HTR-8/SVneo (cell line): Measurements from ENCODE around the gene S100A7.
"Not testable (repeated sequence)": the region's sequence is repeated elsewhere in the genome, so short reads cannot be mapped to it uniquely, and the experiment has no call there.

Experiments
- DNase-seq: peaks from one replicate; pipeline ENCODE4 v3.0.0; 2011; ENCODE audit warnings: low spot score, mixed read lengths; ENCODE audit not compliant: insufficient read length
- FAIRE-seq: peaks from 2 replicates; lab custom pipeline; 2011; peaks lifted over from hg19 to GRCh38; lab: Jason Lieb, UNC

Gene S100A7

DNA sequence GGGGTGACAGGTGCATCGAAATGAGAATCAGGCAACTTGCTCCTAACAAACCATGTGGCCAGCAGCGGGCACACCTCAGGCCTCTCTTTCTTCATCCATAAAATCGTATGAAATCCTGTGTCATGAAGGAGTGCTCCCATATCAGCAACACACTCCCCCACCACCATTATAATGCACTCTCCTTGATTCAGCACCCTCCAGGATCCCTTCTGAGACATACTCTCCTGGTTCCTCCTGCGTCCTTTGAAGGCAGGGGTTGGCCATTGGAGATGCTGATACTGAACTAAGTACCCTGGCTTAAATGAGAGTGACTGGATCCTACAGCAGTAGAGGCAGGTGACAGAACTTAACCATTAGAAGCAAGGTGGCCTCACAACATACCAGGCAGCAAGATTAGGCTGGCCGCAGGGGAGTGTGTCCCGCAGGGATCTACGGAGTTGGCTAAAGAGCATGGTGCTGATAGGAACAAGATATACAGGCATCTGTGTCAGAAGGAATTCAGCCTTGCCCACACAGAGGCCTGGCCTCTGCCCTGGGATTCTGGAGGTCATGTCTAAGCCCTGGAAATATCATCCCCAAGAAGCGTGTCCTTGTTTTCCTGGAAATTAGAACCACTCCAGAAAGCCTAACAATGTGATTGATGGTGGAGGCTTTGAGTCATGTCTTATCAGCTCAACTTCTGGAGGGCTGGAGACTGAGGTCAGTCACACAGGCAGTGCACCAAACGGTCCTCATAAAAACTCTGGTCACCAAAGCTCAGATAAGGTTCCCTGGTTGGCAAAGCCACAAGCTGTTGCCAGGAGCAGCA lies 27.4 kb downstream of the S100A7 start:
- no peak for DNase-seq
- FAIRE-seq: no peak

DNA sequence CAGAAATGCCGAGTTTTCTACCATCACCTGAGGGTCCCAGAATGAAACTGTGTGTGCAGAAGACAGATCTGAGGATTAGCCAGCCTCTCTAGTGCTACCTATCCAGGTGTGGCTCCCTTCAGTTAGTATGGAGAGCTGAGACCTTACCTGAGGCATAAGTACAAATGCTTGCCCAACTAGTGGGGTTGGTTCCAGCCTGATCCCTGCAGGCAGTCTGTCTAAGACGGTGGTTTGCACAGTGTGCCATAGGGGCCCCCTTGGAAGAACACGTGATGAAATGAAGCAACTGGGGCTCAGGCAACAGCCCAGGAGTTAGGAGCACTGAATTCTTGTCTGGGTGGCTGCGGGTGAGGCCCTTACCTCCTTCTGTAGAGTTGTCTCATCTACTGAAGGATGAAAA lies 28.5 kb downstream of the S100A7 start:
- FAIRE-seq (no peak), DNase-seq (no peak)

DNA sequence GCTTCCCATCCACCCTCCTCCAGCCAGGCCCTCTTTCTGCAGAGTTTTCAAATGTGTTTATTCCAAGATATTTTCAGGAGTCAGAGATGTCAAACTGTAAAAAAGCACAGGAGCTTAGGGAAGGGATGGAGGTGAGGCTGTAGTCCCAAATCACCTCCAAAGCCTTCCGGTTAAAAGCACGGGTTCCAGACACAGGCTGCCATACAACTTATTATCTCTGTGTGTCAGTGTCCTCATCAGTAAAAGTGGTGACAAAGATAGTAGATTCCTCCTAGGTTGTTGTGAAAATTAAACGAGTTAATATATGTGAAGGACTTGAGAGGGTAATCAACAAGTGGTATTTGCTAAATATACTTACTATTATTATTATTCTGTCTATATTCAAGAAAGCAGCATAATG lies 29.0 kb downstream of the S100A7 start:
- FAIRE-seq: no peak
- no peak for DNase-seq

DNA sequence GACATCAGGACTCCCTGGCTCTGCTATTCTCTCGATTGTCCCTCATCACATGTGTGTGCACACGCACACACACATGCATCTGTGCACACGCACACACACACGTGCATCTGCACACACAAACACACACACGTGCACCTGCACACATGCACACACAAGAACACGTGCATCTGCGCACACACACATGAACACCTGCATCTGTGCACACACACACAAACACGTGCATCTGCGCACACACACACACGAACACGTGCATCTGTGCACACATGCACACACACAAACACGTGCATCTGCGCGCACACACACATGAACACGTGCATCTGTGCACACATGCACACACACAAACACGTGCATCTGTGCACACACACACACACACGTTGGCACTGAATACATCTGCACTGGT lies 29.4 kb downstream of the S100A7 start:
- no peak for FAIRE-seq
- DNase-seq: no peak

DNA sequence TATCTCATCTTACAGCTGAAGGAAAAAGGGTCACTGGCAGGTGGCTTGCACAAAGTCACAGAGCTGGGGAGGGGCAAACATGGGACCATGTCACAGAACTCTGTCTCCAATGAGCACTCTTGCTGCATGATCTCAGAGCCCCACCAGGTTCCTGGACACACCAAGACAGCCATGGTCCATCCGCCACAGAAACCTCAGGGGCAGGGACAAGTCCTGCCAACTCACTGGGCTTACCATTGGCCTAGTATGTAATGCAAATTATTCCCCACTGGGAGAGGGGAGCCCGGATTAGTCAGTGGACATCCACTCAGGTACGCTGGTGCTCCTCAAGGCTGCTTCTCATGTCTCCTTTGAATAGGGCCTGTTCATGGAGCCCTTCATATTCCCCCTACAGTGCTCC lies 29.9 kb downstream of the S100A7 start:
- no peak for FAIRE-seq

DNA sequence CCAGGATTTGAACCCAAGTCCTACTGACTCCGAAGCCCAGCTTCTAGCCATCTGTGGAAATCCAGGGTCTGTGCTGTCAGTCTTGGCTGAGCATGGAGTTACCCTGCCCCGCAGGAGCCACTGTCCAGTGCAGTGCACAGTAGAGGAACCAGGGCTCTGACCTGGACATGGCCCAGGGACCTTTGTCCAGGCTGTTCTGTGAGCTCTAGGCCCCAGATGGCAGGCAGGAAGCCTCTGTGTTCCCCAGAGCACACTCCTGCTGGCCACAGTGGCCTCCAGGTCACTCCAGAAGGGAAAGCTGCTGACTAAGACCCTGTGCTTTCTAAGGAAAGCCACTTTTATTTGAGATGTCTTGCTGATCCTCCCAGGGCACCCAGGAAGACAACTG lies 30.3 kb downstream of the S100A7 start:
- no peak for FAIRE-seq
- no peak for DNase-seq

More for the DNA sequence above, 29.9 kb downstream of the S100A7 start:
- no peak for DNase-seq

DNA sequence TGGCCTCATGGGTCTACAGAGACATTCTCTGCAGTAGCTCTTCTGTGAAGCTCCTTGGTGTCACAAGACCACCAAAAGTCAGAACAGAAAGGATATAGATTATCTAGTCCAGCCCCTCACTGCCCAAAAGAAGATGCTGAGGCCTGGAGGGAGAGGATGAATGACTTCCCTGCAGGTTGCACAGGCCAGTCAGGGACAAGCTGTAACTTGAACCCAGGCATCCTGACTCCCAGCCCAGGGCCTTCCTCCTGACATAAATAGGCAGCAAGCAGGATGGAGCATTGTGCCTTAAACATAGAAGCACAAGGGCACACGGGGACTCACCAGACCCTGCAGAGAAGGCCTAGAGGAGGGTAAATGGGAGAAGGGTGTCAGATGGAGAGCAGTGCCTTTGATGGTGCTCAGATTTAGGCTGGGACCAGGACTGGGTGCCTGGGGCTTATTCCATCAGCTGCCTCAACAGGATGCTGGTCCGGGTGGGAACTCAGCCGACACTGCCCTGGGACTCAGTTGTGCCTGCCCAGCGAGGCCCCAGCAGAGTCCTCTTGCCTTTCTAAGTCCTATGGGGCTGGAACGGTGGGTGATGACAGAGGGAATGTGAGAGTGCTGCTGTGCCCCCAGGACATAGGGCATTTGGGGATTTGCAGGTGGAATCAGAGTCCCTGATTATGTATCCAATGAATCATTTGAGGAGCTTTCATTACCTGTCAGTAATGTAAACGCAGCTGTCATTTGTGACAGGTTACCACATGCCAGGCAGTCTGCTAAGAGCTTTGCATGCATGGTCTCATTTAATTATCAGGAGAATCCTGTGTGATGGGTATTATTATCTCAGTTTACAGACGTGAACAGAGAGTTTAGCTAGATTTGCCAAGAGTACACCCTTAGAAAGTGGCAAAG lies 30.9 kb downstream of the S100A7 start:
- FAIRE-seq: no peak
- no peak for DNase-seq

DNA sequence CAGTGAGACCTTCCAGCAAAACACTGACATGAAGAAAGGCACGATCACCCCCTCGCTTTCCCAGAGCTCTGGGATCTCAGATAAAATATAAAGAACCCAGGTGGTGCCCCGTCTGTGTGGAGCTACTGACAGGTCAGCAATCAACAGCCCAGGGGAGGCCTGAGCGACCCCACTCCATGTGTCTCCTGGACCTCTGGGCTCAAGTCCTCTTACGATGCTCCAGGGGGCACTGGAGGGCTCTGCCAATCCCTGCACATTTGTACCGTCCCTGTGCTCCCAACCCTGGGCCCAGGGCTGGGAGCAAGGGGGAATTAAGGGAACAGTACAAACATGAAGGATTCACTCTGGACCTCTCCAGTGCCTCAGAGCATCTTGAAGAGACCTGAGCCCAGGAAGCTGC lies 31.7 kb downstream of the S100A7 start:
- FAIRE-seq: no peak
- DNase-seq: no peak

DNA sequence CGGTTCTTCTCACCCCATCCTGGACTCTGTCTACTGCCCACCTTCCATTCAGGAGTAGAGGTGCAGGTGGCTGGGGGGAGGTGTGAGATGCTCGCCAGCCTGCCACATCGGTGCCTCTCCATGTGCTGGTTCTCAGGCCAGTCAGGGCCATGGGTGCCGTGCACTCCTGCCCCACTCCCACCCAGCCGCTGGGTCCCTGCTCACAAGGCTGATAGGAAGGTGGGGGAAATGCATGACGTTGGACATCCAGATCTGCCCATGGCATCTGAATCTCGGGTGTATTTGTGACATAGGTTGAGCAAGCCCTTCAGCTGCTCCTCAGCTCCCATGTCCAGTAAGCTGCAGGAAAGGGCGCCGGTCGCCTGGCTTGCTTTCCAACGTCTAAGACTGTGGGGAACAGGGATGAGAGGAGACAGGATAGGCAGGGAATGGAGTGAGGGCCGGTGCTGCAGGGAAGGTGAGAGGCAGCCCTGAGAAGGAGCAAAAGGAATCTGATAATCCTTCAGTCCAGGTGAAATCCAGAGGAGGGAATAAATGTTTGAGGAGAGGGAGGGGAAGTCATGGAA lies 32.3 kb downstream of the S100A7 start:
- no peak for DNase-seq
- FAIRE-seq: no peak

DNA sequence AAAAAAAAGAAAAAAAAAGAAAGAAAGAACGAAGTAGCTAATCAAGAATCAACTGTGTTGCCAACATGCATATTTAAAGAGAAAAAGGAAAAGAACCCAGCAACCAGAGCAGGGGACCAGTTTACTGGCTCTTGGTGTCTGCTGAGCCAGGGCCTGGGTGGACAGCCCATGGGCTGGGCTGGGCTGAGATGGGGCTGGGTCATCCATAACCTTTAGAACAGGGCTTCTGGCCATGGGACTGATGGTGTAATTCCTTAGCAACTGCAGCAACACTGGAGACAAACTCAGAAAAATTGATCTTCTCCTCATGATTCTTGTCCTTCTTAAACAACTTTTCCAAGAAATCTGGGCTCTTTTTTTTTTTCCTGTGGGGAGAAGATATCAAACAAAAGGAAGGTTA lies 33.6 kb downstream of the S100A7 start:
- no peak for DNase-seq
- no peak for FAIRE-seq

DNA sequence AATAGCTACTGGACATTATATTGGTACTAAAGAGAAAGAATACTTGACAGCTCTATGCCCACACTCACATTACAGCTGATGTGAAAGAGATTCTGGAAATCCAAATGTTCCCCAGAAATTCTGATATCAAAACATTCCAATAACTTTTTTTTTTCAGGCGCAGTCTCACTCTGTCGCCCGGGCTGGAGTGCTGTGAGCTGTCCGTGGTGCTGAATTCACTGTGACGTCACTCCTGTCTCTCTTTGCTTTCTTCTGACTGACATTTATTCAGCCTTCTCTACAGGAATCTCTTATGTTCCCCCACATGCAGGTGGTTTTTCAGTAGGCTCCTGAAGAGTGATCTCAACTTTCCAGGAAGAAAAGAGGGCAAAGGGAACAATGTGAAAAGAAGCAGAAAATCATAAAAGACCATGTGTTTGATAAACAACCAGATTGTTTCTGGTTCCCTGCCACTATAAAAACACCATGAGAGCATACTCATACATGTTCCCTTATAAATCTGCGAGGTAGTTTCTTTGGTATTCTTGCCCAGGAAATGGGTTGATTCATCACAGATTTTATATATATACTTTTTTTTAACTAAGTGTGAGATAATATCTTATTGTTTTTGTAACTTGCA lies 37.9 kb downstream of the S100A7 start:
- DNase-seq (peak; percentile 30), FAIRE-seq (no peak)

DNA sequence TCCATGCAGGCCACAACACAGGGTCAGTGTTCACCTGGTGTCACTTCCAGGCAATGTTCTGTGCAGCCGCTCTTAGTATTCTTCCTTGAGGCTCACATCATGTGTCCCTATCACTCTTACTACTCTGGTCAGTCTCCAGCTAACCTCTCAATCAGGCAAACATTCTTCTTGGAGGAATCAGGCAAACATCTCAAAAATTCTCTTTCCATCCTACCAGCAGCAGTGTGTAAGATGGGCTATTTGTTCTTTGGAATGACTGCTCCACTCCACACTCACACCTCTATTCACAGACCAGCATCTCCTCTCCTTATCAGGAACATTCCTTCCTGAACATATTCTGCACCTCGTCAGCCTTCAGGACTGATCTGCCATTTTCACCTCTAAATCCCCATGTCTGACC lies 40.1 kb downstream of the S100A7 start:
- no peak for DNase-seq
- no peak for FAIRE-seq

DNA sequence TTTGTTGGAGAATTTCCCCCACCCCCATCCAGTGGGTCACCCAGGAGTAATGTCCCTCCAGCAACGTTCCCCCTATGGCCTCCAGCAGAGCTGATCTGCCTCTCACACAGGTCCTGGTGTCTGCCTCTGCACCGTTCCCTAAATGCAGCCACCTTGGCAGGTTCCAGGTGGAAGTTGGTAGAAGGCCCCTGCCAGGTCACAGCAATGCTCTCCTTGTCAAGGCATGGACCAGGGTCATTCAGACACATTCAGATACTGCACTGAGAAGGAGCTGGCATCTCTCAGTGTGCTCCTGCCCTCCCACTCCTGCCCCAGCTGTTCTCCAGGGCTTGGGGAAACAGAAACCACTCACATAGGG lies 41.0 kb downstream of the S100A7 start:
- not testable (repeated sequence) for DNase-seq, FAIRE-seq

DNA sequence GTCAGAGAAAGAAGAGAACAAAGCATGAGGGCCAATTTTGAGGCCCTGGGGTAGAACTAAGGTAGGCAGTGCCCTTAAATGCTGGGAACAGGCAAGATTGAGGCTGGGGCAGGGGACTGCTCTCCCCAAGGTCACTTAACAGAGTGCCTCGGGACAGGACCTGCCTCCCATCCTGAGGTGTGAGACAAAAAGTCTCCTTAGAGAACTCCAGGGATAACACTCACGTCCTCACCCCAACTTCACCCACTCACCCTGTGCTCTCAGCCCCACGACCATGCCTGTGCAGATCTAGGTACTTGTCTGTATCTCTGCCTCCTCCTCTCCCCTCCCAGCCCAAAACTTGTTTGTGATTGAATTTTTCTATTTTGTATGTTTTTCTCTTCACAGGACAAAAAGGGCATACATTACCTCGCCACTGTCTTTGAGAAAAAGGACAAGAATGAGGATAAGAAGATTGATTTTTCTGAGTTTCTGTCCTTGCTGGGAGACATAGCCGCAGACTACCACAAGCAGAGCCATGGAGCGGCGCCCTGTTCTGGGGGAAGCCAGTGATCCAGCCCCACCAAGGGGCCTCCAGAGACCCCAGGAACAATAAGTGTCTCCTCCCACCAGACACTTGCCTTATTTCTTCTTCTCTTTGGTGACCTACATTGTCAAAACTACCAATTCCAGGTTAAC lies 41.6 kb downstream of the S100A7 start:
- not testable (repeated sequence) for DNase-seq

DNA sequence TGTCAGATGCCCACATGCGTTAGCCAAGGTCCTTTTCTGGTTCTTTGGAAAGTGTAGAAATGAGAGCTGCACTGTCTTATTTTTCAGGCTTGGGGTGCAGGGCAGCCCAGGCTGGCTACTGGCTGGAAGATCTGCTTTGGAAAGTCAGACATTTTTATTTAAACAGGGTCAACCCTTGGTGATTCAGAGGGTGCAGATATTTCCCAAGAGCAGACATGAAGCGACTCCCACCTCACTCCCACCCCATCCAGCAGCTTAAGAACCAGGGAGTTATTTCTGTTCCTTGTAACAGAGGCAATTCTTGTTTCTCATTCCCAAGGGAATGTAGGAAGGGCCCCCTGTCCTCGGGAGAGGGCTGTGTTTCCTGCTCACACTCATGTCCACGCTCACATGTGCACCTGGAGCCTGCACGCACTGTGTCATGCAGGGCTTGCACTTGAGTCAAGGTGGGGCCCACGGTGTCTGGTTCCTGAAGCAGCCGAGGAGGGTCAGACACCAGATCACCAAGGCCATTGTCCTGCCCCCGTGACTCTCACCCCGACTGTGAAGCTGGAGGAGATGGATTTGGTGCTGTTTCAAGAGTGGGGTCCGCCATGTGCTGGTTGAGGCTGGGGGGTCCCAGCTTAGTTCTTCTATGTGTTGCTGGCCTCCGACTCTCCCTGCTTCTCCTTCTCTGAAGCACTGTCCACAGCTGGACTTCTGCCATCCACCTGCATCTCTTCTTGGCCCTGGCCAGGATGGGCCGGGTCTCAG lies 43.1 kb downstream of the S100A7 start:
- FAIRE-seq (no peak), DNase-seq (no peak)

More for the DNA sequence above, 41.6 kb downstream of the S100A7 start:
- FAIRE-seq: not testable (repeated sequence)

DNA sequence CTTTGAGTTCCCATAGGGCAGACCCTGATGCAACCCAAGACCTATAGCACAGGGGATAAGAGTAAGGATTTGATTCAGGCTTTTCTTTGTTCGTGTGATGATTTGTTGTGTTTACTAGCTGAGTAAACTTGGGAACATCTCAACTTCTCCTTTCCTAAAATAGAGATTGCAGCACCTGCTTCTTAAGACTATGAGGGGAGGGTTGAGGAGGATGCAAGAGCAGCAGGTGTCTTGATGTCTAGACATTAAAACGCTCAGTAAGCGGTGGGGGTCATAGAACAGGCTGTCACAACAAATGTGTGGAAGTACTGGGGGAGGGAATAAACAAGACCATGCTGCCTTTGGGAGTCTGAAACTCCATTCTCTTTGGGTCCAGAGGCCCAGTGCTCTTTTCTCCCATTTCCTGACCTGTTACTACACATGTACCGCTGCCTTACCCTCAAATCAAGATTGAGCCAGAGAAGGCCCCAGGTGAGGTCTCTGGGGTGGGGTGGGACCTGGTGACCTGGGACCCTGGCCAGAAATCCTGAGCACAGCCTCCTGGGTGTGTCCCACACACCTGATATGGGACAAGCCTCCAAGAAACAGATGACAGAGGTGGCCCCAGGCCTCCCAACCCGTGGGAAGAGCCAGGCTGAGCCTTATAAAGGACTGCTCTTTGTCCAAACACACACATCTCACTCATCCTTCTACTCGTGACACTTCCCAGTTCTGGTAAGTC lies 44.4 kb downstream of the S100A7 start, which contains the start of gene S100A7A:
TSS of gene S100A7A (plus strand) at position 671 of the 721 bp plus-strand sequence. CDS start 1,563 bp downstream, outside the sequence.
- no peak for FAIRE-seq

DNA sequence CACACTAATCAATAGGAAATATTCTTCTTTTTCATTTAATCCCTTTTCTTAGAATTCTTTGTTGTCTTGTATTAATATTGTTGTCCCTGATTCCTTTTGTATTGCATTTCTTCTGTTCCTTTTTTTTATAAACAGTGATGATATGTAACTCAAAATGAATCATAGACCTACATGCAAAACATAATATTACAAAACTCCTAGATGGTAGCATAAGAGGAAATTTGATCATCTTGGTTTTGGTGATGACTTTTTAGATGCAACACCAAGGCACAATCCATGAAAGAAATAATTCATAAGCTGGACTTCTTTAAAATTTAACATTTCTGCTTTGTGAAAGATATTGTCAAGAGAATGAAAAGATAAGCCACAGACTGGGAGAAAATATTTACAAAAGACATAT lies 46.5 kb downstream of the S100A7 start:
- FAIRE-seq, DNase-seq: not testable (repeated sequence)

More for the DNA sequence above, 44.4 kb downstream of the S100A7 start, which contains the start of gene S100A7A:
- DNase-seq: no peak
